ENCODE measurements around the gene B3GNT4. TPM values are rescaled to one million over a fixed set of nuclear protein-coding genes. Genes with fewer than 3 reads are reported as not detected.

The B3GNT4 gene
- total and polyA plus RNA-seq, 2 of the 13 experiments (the other 11 are each of a cell fraction or from before 2014, with no cell fraction given) = 0.04 to 0.21 TPM

DNA sequence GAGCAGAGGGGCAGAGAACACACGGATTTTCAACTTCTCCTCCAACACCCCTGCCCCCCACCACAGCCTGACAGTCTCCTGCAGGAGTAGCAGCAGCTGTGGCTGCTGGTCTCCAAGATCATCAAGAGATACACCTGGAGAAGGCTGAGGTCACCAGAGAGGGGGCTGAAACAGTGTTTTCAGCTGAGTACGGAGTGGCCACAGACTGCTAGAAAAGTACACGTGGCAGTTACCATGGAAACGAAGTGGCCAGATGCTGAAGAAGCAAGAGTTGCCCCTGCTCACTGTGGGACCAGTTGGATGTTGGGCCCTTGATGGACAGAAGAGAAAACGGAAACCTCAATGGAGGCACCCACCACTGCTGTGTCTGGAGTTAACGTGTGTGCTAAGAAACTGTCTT, 27.3 kb downstream of the B3GNT4 start (continued):
- TF ChIP-seq, protein P1, sequence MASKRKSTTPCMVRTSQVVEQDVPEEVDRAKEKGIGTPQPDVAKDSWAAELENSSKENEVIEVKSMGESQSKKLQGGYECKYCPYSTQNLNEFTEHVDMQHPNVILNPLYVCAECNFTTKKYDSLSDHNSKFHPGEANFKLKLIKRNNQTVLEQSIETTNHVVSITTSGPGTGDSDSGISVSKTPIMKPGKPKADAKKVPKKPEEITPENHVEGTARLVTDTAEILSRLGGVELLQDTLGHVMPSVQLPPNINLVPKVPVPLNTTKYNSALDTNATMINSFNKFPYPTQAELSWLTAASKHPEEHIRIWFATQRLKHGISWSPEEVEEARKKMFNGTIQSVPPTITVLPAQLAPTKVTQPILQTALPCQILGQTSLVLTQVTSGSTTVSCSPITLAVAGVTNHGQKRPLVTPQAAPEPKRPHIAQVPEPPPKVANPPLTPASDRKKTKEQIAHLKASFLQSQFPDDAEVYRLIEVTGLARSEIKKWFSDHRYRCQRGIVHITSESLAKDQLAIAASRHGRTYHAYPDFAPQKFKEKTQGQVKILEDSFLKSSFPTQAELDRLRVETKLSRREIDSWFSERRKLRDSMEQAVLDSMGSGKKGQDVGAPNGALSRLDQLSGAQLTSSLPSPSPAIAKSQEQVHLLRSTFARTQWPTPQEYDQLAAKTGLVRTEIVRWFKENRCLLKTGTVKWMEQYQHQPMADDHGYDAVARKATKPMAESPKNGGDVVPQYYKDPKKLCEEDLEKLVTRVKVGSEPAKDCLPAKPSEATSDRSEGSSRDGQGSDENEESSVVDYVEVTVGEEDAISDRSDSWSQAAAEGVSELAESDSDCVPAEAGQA (IDR thresholded peaks at IDR 0.05; ENCODE audit: low read depth) = no peak
- TF ChIP-seq, protein P1 (CRISPR knock-in tag; IDR thresholded peaks at IDR 0.05; ENCODE audit: borderline replicate concordance) = no peak
- no peak for TF ChIP-seq ZSCAN21 (CRISPR knock-in tag; IDR thresholded peaks at IDR 0.05; ENCODE audit: borderline replicate concordance)
- no peak for TF ChIP-seq ZNF33B (CRISPR knock-in tag; IDR thresholded peaks at IDR 0.05)

GRCh38 chr12:122232691-122233090, 29.2 kb downstream of the B3GNT4 start:
- H3K27me3 ChIP-seq (ENCODE audit: control insufficient read depth in 1 of 2, insufficient read depth in 2 of 2, low read length in 2 of 2) = no peaks in the 10 kb centered on the region
- in situ Hi-C loops (cut with HindIII; ENCODE audit: extremely low pct_ligation_motif_present, low pct_unique_long_range_greater_than_20kb) = no loop called here
- H3K9ac ChIP-seq (ENCODE audit: insufficient read depth, low read depth, low read length) = no peak overlapping the region
- BruUV-seq (replicated peaks) = no TSS peak
- H3K36me3 ChIP-seq (replicated peaks in 1 of 2; ENCODE audit: control insufficient read depth in 1 of 2, insufficient read depth in 2 of 2, low read length in 2 of 2) = peaks cover 4 to 44% of the 10 kb centered on the region in 2 experiments
- intact Hi-C loops (cut with micrococcal nuclease; ENCODE audit: unreplicated experiment) = no loop called here
- no peaks in the 10 kb centered on the region for H3K9me3 ChIP-seq (ENCODE audit: low read length)
- ATAC-seq (no peak), DNase-seq (ENCODE audit: low spot score) (no peak), FAIRE-seq (no peak)
- no peak overlapping the region for H3K27ac ChIP-seq (ENCODE audit: extremely low read length, insufficient read depth, low read length)
- no peak overlapping the region for H3K4me2 ChIP-seq (ENCODE audit: low read depth, low read length)
- no peaks in the 10 kb centered on the region for H3K79me2 ChIP-seq (ENCODE audit: insufficient read depth, low read length)
- no peak overlapping the region for H2AFZ ChIP-seq (ENCODE audit: low read length)
- H4K20me1 ChIP-seq (ENCODE audit: insufficient read depth, low read length) = no peaks in the 10 kb centered on the region
- H3K4me1 ChIP-seq (ENCODE audit: insufficient read depth, low read length) = no peaks in the 10 kb centered on the region
- WGBS (ENCODE audit: low lambda C conversion rate) = over 99% methylated on average over 10 of the region's 10 CpGs
- CTCF ChIA-PET (ENCODE audit: low intra/inter-chr PET ratio, low total read pairs) = interaction anchor here (0.7 kb wide), 1 partner anchor 1834 kb away, joined by 3 read pairs; no protein-coding TSS in a partner anchor
- H3K4me3 ChIP-seq (replicated peaks in 1 of 3; ENCODE audit: insufficient read depth in 1 of 3, low read depth in 2 of 3, low read length in 3 of 3) = no peak overlapping the region
- POLR2A ChIA-PET = no interaction called here
- no peak for TF ChIP-seq NFIB (CRISPR knock-in tag; IDR thresholded peaks at IDR 0.05; ENCODE audit: borderline replicate concordance)
- TF ChIP-seq HOXA7 (CRISPR knock-in tag; IDR thresholded peaks at IDR 0.05) = no peak
- TF ChIP-seq ZNF552 (CRISPR knock-in tag; IDR thresholded peaks at IDR 0.05; ENCODE audit: borderline replicate concordance) = no peak
- no peak for TF ChIP-seq TBL1XR1 (IDR thresholded peaks at IDR 0.05; ENCODE audit: borderline replicate concordance, low read length, partially characterized antibody)
- TF ChIP-seq, protein P2, sequence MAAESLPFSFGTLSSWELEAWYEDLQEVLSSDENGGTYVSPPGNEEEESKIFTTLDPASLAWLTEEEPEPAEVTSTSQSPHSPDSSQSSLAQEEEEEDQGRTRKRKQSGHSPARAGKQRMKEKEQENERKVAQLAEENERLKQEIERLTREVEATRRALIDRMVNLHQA (CRISPR knock-in tag; IDR thresholded peaks at IDR 0.05) = no peak
- no peak for TF ChIP-seq RBM22 (optimal IDR thresholded peaks at IDR 0.05; ENCODE audit: low read length)
- TF ChIP-seq ZNF350 (CRISPR knock-in tag; IDR thresholded peaks at IDR 0.05; ENCODE audit: borderline replicate concordance, low read depth) = no peak
- no peak for TF ChIP-seq ZNF841 (CRISPR knock-in tag; IDR thresholded peaks at IDR 0.05; ENCODE audit: borderline replicate concordance)
- TF ChIP-seq ZNF782 (CRISPR knock-in tag; IDR thresholded peaks at IDR 0.05; ENCODE audit: borderline replicate concordance) = no peak
- no peak for TF ChIP-seq FUBP1 (CRISPR knock-in tag; IDR thresholded peaks at IDR 0.05; ENCODE audit: borderline replicate concordance)
- TF ChIP-seq MEIS2 (CRISPR knock-in tag; IDR thresholded peaks at IDR 0.05) = no peak
- TF ChIP-seq HOXA9 (CRISPR knock-in tag; IDR thresholded peaks at IDR 0.05; ENCODE audit: borderline replicate concordance) = no peak

Data from HepG2 (cell line).